Loucy (cell line): ENCODE data around the gene RAD50.

Source experiments
- H2AFZ ChIP-seq: fragments of 200-600 bp; sonication (generic); 2 replicates; pipeline ENCODE4 v1.6.0; 2016; ENCODE audit warnings: antibody characterized with exemption, mild to moderate bottlenecking, low read length, moderate library complexity
- H3F3A ChIP-seq: fragments of 200-600 bp; 2 replicates; pipeline ENCODE4 v1.6.0; 2016; ENCODE audit warnings: antibody characterized with exemption, low read depth, mild to moderate bottlenecking
- H3K27me3 ChIP-seq: fragments of 200-600 bp; sonication (generic); 2 replicates; pipeline ENCODE4 v1.6.1; 2014; ENCODE audit warnings: low read length, mild to moderate bottlenecking; ENCODE audit not compliant: insufficient read depth, poor library complexity, severe bottlenecking
- H3K36me3 ChIP-seq: fragments of 200-600 bp; sonication (generic); 2 replicates; pipeline ENCODE4 v1.6.1; 2016; ENCODE audit warnings: low read length; ENCODE audit not compliant: insufficient read depth
- H3K4me1 ChIP-seq: fragments of 200-600 bp; sonication (generic); 2 replicates; pipeline ENCODE4 v1.5.1; 2014; ENCODE audit warnings: low read length, mild to moderate bottlenecking; ENCODE audit not compliant: insufficient read depth, poor library complexity, severe bottlenecking
- H3K4me2 ChIP-seq: fragments of 200-600 bp; sonication (generic); 2 replicates; pipeline ENCODE4 v1.6.0; 2014; ENCODE audit warnings: antibody characterized with exemption, low read length, low read depth, mild to moderate bottlenecking; ENCODE audit not compliant: poor library complexity, severe bottlenecking
- H3K4me3 ChIP-seq: fragments of 200-600 bp; sonication (generic); 2 replicates; pipeline ENCODE4 v1.5.1; 2014; ENCODE audit warnings: low read length, mild to moderate bottlenecking, mixed read lengths; ENCODE audit not compliant: poor library complexity, severe bottlenecking
- H3K79me2 ChIP-seq: fragments of 200-600 bp; sonication (generic); 2 replicates; pipeline ENCODE4 v1.6.1; 2014; ENCODE audit warnings: low read length; ENCODE audit not compliant: insufficient read depth
- H3K9ac ChIP-seq: fragments of 200-600 bp; sonication (generic); 2 replicates; pipeline ENCODE4 v1.6.0; 2014; ENCODE audit warnings: mild to moderate bottlenecking, low read depth, low read length, moderate library complexity; ENCODE audit not compliant: poor library complexity, severe bottlenecking
- H3K9me2 ChIP-seq: fragments of 200-600 bp; sonication (generic); replicated peaks from 2 replicates; pipeline ENCODE4 v1.6.1; 2016; ENCODE audit warnings: low read depth, low read length, mixed read lengths
- H3K9me3 ChIP-seq: fragments of 200-600 bp; sonication (generic); 2 replicates; pipeline ENCODE4 v1.6.1; 2014; ENCODE audit warnings: mild to moderate bottlenecking, antibody characterized with exemption, low read length, low read depth; ENCODE audit not compliant: insufficient read depth
- H4K20me1 ChIP-seq: fragments of 200-600 bp; sonication (generic); 2 replicates; pipeline ENCODE4 v1.6.0; 2014; ENCODE audit warnings: antibody characterized with exemption, low read length, mild to moderate bottlenecking; ENCODE audit not compliant: insufficient read depth, poor library complexity, severe bottlenecking
- EZH2phosphoT487 ChIP-seq: fragments of 200-600 bp; IDR thresholded peaks from 2 replicates; pipeline ENCODE4 v1.6.1; 2018; ENCODE audit warnings: antibody characterized with exemption, mild to moderate bottlenecking, moderate library complexity, borderline replicate concordance
- TF ChIP-seq, protein P1 (sequence below): fragments of 200-600 bp; sonication (generic); conservative IDR thresholded peaks from 2 replicates; pipeline ENCODE4 v1.5.1; 2014; ENCODE audit warnings: mild to moderate bottlenecking, antibody characterized with exemption, low read length

Gene RAD50

DNA sequence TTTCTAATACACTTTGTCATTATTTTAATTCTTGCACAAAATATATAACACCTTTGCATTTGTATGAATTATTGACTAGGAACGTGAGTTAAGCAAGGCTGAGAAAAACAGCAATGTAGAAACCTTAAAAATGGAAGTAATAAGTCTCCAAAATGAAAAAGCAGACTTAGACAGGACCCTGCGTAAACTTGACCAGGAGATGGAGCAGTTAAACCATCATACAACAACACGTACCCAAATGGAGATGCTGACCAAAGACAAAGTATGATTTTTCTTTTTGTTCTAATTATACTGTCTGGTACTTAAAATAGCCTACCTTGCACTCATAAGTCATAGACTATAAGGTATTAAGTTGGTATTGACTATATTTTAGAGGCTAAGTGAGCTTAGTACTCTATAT is 34.4 kb downstream of the RAD50 start:
- Histone ChIP-seq H3K4me2 (no peak overlapping the region), H3K79me2 (no peaks in the 10 kb centered on the region), H3F3A (no peaks in the 10 kb centered on the region), H4K20me1 (no peaks in the 10 kb centered on the region), H2AFZ (no peak overlapping the region), H3K9me3 (no peaks in the 10 kb centered on the region), H3K4me3 (no peak overlapping the region), H3K9ac (no peak overlapping the region), H3K4me1 (no peaks in the 10 kb centered on the region), H3K27me3 (no peaks in the 10 kb centered on the region), H3K9me2 (no peaks in the 10 kb centered on the region), H3K36me3 (peaks cover 26% of the 10 kb centered on the region; the same call in 1 of the 2 replicates)
- no peak for TF ChIP-seq EZH2phosphoT487
- TF ChIP-seq, protein P1, sequence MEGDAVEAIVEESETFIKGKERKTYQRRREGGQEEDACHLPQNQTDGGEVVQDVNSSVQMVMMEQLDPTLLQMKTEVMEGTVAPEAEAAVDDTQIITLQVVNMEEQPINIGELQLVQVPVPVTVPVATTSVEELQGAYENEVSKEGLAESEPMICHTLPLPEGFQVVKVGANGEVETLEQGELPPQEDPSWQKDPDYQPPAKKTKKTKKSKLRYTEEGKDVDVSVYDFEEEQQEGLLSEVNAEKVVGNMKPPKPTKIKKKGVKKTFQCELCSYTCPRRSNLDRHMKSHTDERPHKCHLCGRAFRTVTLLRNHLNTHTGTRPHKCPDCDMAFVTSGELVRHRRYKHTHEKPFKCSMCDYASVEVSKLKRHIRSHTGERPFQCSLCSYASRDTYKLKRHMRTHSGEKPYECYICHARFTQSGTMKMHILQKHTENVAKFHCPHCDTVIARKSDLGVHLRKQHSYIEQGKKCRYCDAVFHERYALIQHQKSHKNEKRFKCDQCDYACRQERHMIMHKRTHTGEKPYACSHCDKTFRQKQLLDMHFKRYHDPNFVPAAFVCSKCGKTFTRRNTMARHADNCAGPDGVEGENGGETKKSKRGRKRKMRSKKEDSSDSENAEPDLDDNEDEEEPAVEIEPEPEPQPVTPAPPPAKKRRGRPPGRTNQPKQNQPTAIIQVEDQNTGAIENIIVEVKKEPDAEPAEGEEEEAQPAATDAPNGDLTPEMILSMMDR: peak; percentile 37

DNA sequence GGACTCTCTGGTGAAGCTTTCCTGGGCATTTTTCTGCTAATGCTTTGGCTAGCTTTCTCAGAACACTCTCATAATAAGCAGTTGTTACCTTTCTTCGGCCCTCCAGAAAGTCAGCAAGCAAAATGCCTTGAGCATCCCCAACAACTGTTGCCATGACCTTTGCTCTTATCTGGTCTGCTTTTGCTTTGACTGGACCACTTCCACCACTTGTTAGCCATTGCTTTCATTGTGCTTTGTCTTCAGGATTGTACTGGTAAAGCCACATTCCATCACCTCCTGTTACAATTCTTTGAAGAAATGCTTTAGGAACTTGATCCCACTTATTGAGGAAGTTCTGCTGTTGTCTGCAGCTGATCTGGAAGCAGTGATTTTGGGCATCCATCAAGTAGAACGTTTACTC is 35.7 kb downstream of the RAD50 start:
- peaks cover 36% of the 10 kb centered on the region; the same call in 1 of the 2 replicates for H3K36me3 ChIP-seq
- H3F3A ChIP-seq: no peaks in the 10 kb centered on the region

DNA sequence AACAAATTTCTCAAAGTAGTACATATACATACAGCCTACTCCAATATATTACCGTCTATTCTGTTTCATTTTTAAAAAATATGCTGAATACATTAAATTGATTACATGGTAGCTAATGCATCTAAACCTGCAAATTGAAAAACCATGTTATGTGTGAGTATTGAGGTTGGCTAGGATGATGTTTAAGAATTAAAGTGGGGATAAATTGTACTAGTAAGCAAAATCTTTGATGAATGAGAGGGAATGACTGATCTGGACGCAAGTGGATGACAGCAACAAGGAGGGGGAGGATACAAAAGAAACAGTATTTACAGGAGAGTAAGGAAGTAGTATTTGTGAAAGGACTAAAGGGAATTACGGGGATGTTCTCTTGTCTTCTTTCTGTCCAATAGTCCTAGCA is 37.4 kb downstream of the RAD50 start:
- H3K9me2 ChIP-seq: no peaks in the 10 kb centered on the region
- no peak for TF ChIP-seq EZH2phosphoT487
- TF ChIP-seq, protein P1: no peak
- H3K4me3 ChIP-seq: no peak overlapping the region
- H4K20me1 ChIP-seq: no peaks in the 10 kb centered on the region
- no peaks in the 10 kb centered on the region for H3K9me3 ChIP-seq
- no peak overlapping the region for H2AFZ ChIP-seq
- H3F3A ChIP-seq: no peaks in the 10 kb centered on the region
- H3K9ac ChIP-seq: no peak overlapping the region
- H3K4me2 ChIP-seq: no peak overlapping the region
- peaks cover 29% of the 10 kb centered on the region; the same call in 1 of the 2 replicates for H3K36me3 ChIP-seq
- no peaks in the 10 kb centered on the region for H3K4me1 ChIP-seq
- H3K27me3 ChIP-seq: no peaks in the 10 kb centered on the region
- no peaks in the 10 kb centered on the region for H3K79me2 ChIP-seq

More for the DNA sequence above, 35.7 kb downstream of the RAD50 start:
- Histone ChIP-seq H3K4me1 (no peaks in the 10 kb centered on the region), H3K9me2 (no peaks in the 10 kb centered on the region), H3K4me3 (no peak overlapping the region), H3K9me3 (no peaks in the 10 kb centered on the region), H3K9ac (no peak overlapping the region), H2AFZ (no peak overlapping the region), H3K27me3 (no peaks in the 10 kb centered on the region), H4K20me1 (no peaks in the 10 kb centered on the region), H3K4me2 (no peak overlapping the region), H3K79me2 (no peaks in the 10 kb centered on the region)
- no peak for TF ChIP-seq EZH2phosphoT487

DNA sequence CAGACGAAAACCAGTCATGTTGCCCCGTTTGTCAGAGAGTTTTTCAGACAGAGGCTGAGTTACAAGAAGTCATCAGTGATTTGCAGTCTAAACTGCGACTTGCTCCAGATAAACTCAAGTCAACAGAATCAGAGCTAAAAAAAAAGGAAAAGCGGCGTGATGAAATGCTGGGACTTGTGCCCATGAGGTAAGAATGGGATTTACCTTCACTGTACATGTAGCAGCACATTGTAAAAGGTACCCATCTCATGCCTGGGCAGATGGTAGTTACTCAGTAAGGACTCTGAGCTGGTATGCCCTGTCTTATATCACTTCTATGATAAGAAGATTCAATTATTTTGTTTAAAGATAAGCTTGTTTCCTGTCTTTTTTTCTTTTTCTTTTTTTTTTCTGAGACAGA is 38.8 kb downstream of the RAD50 start:
- no peaks in the 10 kb centered on the region for H3K27me3 ChIP-seq
- H3K9me3 ChIP-seq: no peaks in the 10 kb centered on the region
- no peak overlapping the region for H2AFZ ChIP-seq
- H3K9me2 ChIP-seq: no peaks in the 10 kb centered on the region
- no peak overlapping the region for H3K9ac ChIP-seq
- TF ChIP-seq, protein P1: no peak
- no peak for TF ChIP-seq EZH2phosphoT487
- no peaks in the 10 kb centered on the region for H3K79me2 ChIP-seq
- no peak overlapping the region for H3K4me2 ChIP-seq
- no peaks in the 10 kb centered on the region for H3F3A ChIP-seq
- no peaks in the 10 kb centered on the region for H3K4me1 ChIP-seq
- no peak overlapping the region for H3K4me3 ChIP-seq
- peaks cover 24% of the 10 kb centered on the region; the same call in 1 of the 2 replicates for H3K36me3 ChIP-seq
- H4K20me1 ChIP-seq: no peaks in the 10 kb centered on the region
